Neural cell (in vitro differentiated cells): Measurements from ENCODE around the gene PRTFDC1.

Experiments
- CTCF ChIP-seq: fragments of 450-650 bp; IDR thresholded peaks from 2 replicates; pipeline ENCODE4 v1.5.1; 2014; ENCODE audit warnings: antibody characterized with exemption, mild to moderate bottlenecking, moderate library complexity; ENCODE audit not compliant: poor library complexity, severe bottlenecking
- EP300 ChIP-seq: fragments of 450-650 bp; conservative IDR thresholded peaks from 2 replicates; pipeline ENCODE4 v1.6.1; 2014; ENCODE audit warnings: antibody characterized with exemption, mild to moderate bottlenecking, moderate library complexity; ENCODE audit not compliant: poor library complexity, severe bottlenecking
- MXI1 ChIP-seq: fragments of 450-650 bp; conservative IDR thresholded peaks from 2 replicates; pipeline ENCODE4 v1.6.1; 2014; ENCODE audit warnings: antibody characterized with exemption, mild to moderate bottlenecking; ENCODE audit not compliant: poor library complexity, severe bottlenecking
- POLR2AphosphoS5 ChIP-seq: IDR thresholded peaks from 2 replicates; pipeline ENCODE4 v1.6.1; 2012
- REST ChIP-seq: IDR thresholded peaks from 2 replicates; pipeline ENCODE4 v1.6.1; 2012; ENCODE audit warnings: borderline replicate concordance
- TAF1 ChIP-seq: IDR thresholded peaks from 2 replicates; pipeline ENCODE4 v1.6.1; 2012; ENCODE audit warnings: low read depth

GRCh38 chr10:24883176-24883575, 69.2 kb downstream of the PRTFDC1 start:
- no peak for TF ChIP-seq CTCF
- no peak for TF ChIP-seq POLR2AphosphoS5
- TF ChIP-seq EP300, result no peak
- no peak for TF ChIP-seq MXI1
- no peak for TF ChIP-seq REST
- TF ChIP-seq TAF1, result no peak
